Measurements from ENCODE around the gene KMT5C. TPM values are rescaled to one million over a fixed set of nuclear protein-coding genes. Genes with fewer than 3 reads are reported as not detected.

Gene KMT5C
- total RNA-seq, 2 donors from 2014 or later = 10.2 to 25.2 TPM

DNA sequence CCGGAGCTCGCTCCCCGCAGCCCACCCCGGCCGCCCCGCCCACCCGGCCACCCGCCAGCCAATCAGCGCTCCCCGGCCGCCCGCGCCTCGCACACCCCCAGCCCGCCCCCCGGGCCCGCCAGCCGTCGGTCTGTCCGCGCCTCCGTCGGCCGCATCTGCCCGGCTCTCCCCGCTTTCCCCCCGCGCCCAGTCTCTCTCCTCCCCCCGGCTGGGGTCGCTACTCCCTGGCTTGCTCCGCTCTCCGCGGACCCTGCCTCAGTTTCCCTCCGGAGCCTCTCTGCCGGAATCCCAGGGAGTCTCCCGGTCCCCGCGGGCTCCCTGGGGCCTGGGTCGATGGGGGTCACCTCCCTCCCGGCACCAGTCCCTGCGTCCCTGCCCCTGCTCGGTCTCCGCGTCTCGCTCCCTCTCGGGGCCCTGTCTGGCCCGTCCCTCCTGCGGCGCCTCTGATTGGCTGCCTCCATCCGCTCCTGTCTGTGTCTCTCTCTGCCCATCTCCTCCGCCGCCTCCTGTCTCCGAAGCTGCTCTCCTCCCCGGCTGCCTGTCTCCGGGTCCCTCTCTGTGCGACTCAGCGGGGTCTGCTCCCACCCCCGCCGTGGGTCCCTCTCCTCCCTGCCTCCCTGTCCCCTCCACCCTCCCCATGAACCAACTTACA lies 30.1 kb downstream of the KMT5C start:
- no peak overlapping the region for H3K27ac ChIP-seq
- peaks cover 13% of the 10 kb centered on the region for H3K27me3 ChIP-seq (replicated peaks; ENCODE audit: insufficient read depth)
- no peaks in the 10 kb centered on the region for H3K9me3 ChIP-seq
- H3K36me3 ChIP-seq = no peaks in the 10 kb centered on the region
- ATAC-seq (ENCODE audit: insufficient number of reproducible peaks, low FRiP score, low read depth) (no peak), DNase-seq (ENCODE audit: low spot score) (no peak)
- peaks cover 0 to 13% of the 10 kb centered on the region in 2 donors for H3K4me1 ChIP-seq (ENCODE audit: control insufficient read depth in 1 of 2, low read depth in 2 of 2)
- H3K4me3 ChIP-seq = peak overlapping the region; percentile 54
- TF ChIP-seq, protein P1, sequence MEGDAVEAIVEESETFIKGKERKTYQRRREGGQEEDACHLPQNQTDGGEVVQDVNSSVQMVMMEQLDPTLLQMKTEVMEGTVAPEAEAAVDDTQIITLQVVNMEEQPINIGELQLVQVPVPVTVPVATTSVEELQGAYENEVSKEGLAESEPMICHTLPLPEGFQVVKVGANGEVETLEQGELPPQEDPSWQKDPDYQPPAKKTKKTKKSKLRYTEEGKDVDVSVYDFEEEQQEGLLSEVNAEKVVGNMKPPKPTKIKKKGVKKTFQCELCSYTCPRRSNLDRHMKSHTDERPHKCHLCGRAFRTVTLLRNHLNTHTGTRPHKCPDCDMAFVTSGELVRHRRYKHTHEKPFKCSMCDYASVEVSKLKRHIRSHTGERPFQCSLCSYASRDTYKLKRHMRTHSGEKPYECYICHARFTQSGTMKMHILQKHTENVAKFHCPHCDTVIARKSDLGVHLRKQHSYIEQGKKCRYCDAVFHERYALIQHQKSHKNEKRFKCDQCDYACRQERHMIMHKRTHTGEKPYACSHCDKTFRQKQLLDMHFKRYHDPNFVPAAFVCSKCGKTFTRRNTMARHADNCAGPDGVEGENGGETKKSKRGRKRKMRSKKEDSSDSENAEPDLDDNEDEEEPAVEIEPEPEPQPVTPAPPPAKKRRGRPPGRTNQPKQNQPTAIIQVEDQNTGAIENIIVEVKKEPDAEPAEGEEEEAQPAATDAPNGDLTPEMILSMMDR (IDR thresholded peaks at IDR 0.05) = no peak

DNA sequence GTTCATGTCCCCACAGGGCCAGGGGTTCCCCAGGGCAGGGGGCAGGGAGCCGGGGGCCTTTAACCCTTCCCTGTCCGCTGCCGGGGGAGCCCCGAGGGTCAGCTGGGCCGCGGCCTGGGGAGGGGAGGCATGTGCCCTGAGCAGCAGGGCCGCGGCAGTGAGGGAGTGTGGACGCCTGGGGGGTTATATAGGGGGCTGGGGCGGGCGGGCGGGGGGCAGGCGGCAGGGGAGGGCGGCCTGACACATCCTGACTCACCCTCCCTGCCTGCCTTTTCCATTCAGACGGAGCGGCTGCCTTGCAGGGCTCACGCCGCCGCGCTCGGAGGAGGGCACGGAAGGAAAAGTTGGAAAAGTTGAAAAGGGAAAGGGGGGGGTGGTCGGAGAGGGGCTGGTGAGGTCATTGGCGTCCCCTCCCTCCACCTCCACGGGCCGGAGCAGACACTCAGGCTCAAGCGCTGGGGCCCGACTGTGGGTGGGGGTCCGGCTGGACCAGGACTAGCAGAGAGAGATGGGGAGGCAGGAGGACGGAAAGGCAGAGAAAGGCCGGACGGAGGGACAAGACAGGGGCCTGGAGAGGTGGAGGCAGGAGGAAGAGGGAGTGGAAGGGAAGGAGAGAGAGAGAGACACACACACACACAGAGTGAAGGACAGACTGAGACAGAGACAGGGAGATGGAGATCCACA lies 30.8 kb downstream of the KMT5C start, which contains the start of gene IL11:
TSS of gene IL11 (minus strand) at position 159 of the 684 bp plus-strand sequence. CDS start at position 6, 153 bp downstream.
- H3K4me3 ChIP-seq = peak within 1 kb of the TSS; percentile 54
- ATAC-seq (ENCODE audit: insufficient number of reproducible peaks, low FRiP score, low read depth) = no peak
- H3K9me3 ChIP-seq = no peaks in the 10 kb centered on the region
- H3K4me1 ChIP-seq (ENCODE audit: control insufficient read depth in 1 of 2, low read depth in 2 of 2) = peaks cover 0 to 13% of the 10 kb centered on the region in 2 donors
- H3K27ac ChIP-seq = no peak within 1 kb of the TSS
- peaks cover 13% of the 10 kb centered on the region for H3K27me3 ChIP-seq (replicated peaks; ENCODE audit: insufficient read depth)
- no peaks in the 10 kb centered on the region for H3K36me3 ChIP-seq
- DNase-seq (ENCODE audit: low spot score) = no peak
- TF ChIP-seq, protein P1 (IDR thresholded peaks at IDR 0.05) = no peak

DNA sequence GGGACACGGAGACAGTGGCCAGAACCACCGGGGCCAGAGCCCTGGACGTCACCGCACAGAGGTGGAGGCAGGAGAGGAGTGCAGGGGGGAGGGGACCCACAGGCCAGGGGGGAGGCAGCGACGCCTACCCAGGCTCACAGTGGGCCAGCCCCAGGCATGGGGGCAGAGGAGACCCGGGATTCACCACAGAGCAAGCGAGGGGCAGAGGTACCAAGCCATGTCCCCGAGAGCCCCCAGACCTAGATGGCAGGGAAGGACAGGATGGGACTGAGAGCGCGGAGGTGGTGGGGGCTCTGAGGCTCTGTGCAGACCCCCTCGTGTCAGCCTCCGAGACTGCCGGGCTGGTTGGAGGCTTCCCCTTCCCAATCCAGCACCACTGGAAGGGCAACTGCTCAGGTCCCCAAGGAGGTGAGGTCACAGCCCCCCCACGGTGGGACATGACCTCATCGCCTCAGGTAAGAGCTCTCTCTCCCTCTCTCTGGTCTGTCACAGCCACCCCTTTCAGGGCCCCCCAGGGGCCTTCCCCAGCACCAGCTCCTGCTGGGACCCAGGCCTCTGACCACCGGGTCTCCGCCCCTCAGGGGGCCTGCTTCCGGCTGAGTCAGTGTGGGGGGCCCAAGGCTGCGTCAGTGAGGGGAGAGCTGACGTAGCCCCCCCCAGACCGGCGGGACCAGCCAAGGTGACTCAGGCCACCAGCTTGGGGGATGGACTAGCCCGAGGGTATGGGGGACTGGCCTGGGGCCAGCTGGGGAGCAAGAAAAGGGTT lies 32.8 kb downstream of the KMT5C start:
- no peak for ATAC-seq (ENCODE audit: insufficient number of reproducible peaks, low FRiP score, low read depth)
- Histone ChIP-seq H3K36me3 (no peaks in the 10 kb centered on the region), H3K4me1 (ENCODE audit: control insufficient read depth in 1 of 2, low read depth in 2 of 2) (peaks cover 0 to 13% of the 10 kb centered on the region in 2 donors), H3K27ac (no peak overlapping the region), H3K9me3 (no peaks in the 10 kb centered on the region), H3K27me3 (replicated peaks; ENCODE audit: insufficient read depth) (peaks cover 22% of the 10 kb centered on the region), H3K4me3 (no peak overlapping the region)
- TF ChIP-seq, protein P1 (IDR thresholded peaks at IDR 0.05) = no peak
- no peak for DNase-seq (ENCODE audit: low spot score)

DNA sequence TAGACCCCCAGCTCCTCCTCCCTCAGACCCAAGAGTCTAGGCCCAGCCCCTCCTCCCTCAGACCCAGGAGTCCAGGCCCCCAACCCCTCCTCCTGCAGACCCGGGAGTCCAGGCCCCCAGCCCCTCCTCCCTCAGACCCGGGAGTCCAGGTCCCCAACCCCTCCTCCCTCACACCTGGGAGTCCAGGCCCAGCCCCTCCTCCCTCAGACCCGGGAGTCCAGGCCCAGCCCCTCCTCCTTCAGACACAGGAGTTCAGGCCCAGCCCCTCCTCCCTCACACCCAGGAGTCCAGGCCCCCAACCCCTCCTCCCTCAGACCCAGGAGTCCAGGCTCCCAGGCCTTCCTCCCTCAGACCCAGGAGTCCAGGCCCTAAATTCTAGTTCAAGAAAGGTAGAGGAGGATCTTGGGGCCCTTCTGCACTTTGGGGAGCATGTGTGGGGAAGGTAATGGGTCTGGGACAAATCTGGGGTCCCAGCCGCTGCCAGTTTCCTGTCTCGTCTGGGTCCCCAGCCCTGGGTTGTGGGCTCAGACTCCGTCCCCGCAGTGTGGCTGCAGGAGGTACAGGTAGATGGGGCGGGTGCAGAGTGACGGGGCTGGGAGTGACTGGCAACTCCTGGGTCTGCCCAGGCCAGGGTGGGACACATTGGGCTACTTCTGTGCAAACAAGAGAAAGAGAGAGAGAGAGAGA lies 33.8 kb downstream of the KMT5C start:
- peaks cover 19% of the 10 kb centered on the region for H3K27me3 ChIP-seq (replicated peaks; ENCODE audit: insufficient read depth)
- TF ChIP-seq, protein P1 (IDR thresholded peaks at IDR 0.05) = no peak

More for the DNA sequence above, 33.8 kb downstream of the KMT5C start:
- Histone ChIP-seq H3K4me3 (no peak overlapping the region), H3K36me3 (no peaks in the 10 kb centered on the region), H3K9me3 (no peaks in the 10 kb centered on the region), H3K27ac (no peak overlapping the region), H3K4me1 (ENCODE audit: control insufficient read depth in 1 of 2, low read depth in 2 of 2) (peaks cover 0 to 13% of the 10 kb centered on the region in 2 donors)
- ATAC-seq (ENCODE audit: insufficient number of reproducible peaks, low FRiP score, low read depth) = no peak
- no peak for DNase-seq (ENCODE audit: low spot score)

Data from thoracic aorta (tissue), 2 donors.